ENCODE data around the gene PRKAR2B. TPM values are rescaled to one million over a fixed set of nuclear protein-coding genes. Genes with fewer than 3 reads are reported as not detected.

Gene PRKAR2B
- polyA plus RNA-seq, 1 of the 3 experiments (the other 2 are of a cell fraction): 17.3 TPM

GRCh38 chr7:107077699-107078516, 33.4 kb downstream of the PRKAR2B start (continued):
- TF ChIP-seq SIN3A (IDR thresholded peaks at IDR 0.05; ENCODE audit: borderline replicate concordance, low read depth, low read length): no peak
- TF ChIP-seq, protein P1, sequence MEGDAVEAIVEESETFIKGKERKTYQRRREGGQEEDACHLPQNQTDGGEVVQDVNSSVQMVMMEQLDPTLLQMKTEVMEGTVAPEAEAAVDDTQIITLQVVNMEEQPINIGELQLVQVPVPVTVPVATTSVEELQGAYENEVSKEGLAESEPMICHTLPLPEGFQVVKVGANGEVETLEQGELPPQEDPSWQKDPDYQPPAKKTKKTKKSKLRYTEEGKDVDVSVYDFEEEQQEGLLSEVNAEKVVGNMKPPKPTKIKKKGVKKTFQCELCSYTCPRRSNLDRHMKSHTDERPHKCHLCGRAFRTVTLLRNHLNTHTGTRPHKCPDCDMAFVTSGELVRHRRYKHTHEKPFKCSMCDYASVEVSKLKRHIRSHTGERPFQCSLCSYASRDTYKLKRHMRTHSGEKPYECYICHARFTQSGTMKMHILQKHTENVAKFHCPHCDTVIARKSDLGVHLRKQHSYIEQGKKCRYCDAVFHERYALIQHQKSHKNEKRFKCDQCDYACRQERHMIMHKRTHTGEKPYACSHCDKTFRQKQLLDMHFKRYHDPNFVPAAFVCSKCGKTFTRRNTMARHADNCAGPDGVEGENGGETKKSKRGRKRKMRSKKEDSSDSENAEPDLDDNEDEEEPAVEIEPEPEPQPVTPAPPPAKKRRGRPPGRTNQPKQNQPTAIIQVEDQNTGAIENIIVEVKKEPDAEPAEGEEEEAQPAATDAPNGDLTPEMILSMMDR (IDR thresholded peaks at IDR 0.05): no peak
- TF ChIP-seq JUND (IDR thresholded peaks at IDR 0.05): no peak
- no peak for TF ChIP-seq ZBTB33 (IDR thresholded peaks at IDR 0.05; ENCODE audit: borderline replicate concordance, low read depth)
- no peak for TF ChIP-seq TEAD4 (IDR thresholded peaks at IDR 0.05; ENCODE audit: borderline replicate concordance, insufficient read depth)

- Histone ChIP-seq H3K27ac (ENCODE audit: low read depth in 2 of 2, low read length in 1 of 2) (peak overlapping the region in 1 of 2 experiments; percentile 54; a peak in 2 of 4 replicates), H3K79me2 (ENCODE audit: insufficient read depth) (no peaks in the 10 kb centered on the region), H3F3A (replicated peaks; ENCODE audit: insufficient read depth) (no peaks in the 10 kb centered on the region), H3K4me2 (no peak overlapping the region), H3K4me3 (ENCODE audit: low read depth in 2 of 2, low read length in 1 of 2) (no peak overlapping the region), H4K20me1 (ENCODE audit: insufficient read depth) (no peaks in the 10 kb centered on the region), H3K9me2 (no peaks in the 10 kb centered on the region), H2AFZ (ENCODE audit: low read depth) (no peak overlapping the region), H3K9ac (no peak overlapping the region), H3K9me3 (no peaks in the 10 kb centered on the region), H3K4me1 (ENCODE audit: control insufficient read depth in 1 of 2, insufficient read depth in 2 of 2, low read depth in 1 of 2, low read length in 1 of 2) (peaks cover 0 to 27% of the 10 kb centered on the region in 2 experiments; a peak in 2 of 4 replicates), H3K36me3 (replicated peaks in 1 of 2; ENCODE audit: control insufficient read depth in 1 of 2, insufficient read depth in 2 of 2, low read length in 1 of 2) (no peaks in the 10 kb centered on the region), H3K27me3 (ENCODE audit: insufficient read depth) (no peaks in the 10 kb centered on the region)
- CTCF ChIA-PET: interaction anchor here (1.0 to 1.8 kb wide), 6 partner anchors 23 to 132 kb away, joined by 3 to 5 read pairs (median 4); no protein-coding TSS in a partner anchor
- peak; percentile 53 for DNase-seq
- POLR2A ChIA-PET: no interaction called here
- 63% methylated on average over 2 of the region's 2 CpGs for WGBS (ENCODE audit: low lambda C conversion rate)
- TF ChIP-seq MAX (IDR thresholded peaks at IDR 0.05; ENCODE audit: low read depth) (peak; percentile 32; the same call in 1 of the 2 replicates), YY1 (IDR thresholded peaks at IDR 0.05; ENCODE audit: low read depth) (no peak), EP300 (IDR thresholded peaks at IDR 0.05; ENCODE audit: borderline replicate concordance in 1 of 2, low read depth in 1 of 2, low read length in 1 of 2) (peak in 1 of 2 experiments; percentile 61; a peak in 1 of 4 replicates), FOSL2 (IDR thresholded peaks at IDR 0.05; ENCODE audit: borderline replicate concordance, low read depth) (peak; percentile 88), RAD21 (IDR thresholded peaks at IDR 0.05; ENCODE audit: low read length) (peak; percentile 3; the same call in 1 of the 2 replicates), USF1 (IDR thresholded peaks at IDR 0.05; ENCODE audit: borderline replicate concordance, low read depth) (no peak), NFIC (IDR thresholded peaks at IDR 0.05; ENCODE audit: borderline replicate concordance) (peak; percentile 89), TEAD4 (IDR thresholded peaks at IDR 0.05; ENCODE audit: borderline replicate concordance, insufficient read depth) (peak; percentile 18; the same call in 1 of the 2 replicates), MEF2A (IDR thresholded peaks at IDR 0.05; ENCODE audit: borderline replicate concordance, low read depth) (no peak), FOXJ3 (CRISPR knock-in tag; IDR thresholded peaks at IDR 0.05) (0 out of 2 replicates have a peak, but pooled peaks have one; percentile 41), GATA2 (CRISPR knock-in tag; IDR thresholded peaks at IDR 0.05) (peak; percentile 81), SMC3 (IDR thresholded peaks at IDR 0.05; ENCODE audit: low read depth, low read length) (no peak), JUND (IDR thresholded peaks at IDR 0.05) (peak; percentile 73)
- TF ChIP-seq, protein P2, sequence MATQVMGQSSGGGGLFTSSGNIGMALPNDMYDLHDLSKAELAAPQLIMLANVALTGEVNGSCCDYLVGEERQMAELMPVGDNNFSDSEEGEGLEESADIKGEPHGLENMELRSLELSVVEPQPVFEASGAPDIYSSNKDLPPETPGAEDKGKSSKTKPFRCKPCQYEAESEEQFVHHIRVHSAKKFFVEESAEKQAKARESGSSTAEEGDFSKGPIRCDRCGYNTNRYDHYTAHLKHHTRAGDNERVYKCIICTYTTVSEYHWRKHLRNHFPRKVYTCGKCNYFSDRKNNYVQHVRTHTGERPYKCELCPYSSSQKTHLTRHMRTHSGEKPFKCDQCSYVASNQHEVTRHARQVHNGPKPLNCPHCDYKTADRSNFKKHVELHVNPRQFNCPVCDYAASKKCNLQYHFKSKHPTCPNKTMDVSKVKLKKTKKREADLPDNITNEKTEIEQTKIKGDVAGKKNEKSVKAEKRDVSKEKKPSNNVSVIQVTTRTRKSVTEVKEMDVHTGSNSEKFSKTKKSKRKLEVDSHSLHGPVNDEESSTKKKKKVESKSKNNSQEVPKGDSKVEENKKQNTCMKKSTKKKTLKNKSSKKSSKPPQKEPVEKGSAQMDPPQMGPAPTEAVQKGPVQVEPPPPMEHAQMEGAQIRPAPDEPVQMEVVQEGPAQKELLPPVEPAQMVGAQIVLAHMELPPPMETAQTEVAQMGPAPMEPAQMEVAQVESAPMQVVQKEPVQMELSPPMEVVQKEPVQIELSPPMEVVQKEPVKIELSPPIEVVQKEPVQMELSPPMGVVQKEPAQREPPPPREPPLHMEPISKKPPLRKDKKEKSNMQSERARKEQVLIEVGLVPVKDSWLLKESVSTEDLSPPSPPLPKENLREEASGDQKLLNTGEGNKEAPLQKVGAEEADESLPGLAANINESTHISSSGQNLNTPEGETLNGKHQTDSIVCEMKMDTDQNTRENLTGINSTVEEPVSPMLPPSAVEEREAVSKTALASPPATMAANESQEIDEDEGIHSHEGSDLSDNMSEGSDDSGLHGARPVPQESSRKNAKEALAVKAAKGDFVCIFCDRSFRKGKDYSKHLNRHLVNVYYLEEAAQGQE (IDR thresholded peaks at IDR 0.05; ENCODE audit: low read depth, low read length): no peak
- TF ChIP-seq, protein P3, sequence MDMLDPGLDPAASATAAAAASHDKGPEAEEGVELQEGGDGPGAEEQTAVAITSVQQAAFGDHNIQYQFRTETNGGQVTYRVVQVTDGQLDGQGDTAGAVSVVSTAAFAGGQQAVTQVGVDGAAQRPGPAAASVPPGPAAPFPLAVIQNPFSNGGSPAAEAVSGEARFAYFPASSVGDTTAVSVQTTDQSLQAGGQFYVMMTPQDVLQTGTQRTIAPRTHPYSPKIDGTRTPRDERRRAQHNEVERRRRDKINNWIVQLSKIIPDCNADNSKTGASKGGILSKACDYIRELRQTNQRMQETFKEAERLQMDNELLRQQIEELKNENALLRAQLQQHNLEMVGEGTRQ (IDR thresholded peaks at IDR 0.05; ENCODE audit: borderline replicate concordance, low read depth, low read length): no peak
Observed at GRCh38 chr7:107078517-107078966, 34.0 kb downstream of the PRKAR2B start.

Measured in SK-N-SH (cell line).